Measurements from ENCODE around the gene SNU13. TPM values are rescaled to one million over a fixed set of nuclear protein-coding genes. Genes with fewer than 3 reads are reported as not detected.
"Not testable (repeated sequence)": the region's sequence is repeated elsewhere in the genome, so short reads cannot be mapped to it uniquely, and the experiment has no call there.

The SNU13 gene
- total RNA-seq, 1 donor from 2014 or later: 345 TPM

DNA sequence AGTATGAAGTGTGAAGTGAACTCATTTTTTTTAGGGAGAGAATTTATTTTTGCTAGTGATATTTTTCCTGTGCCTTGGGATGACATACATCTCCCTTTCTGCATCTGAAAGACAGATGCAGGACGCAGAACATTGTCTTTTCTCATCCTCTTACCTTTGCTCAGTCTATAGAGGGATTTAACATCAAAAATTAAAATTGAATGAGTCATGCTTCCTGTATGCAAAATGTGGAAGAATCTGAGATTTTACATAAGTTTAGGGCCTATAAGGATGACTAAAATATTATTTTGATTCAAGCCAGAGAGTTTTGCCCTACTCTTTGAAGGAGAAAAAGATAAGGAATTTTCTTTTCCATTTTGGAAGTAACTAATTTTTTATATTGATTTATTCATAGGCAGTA lies 40.2 kb downstream of the SNU13 start:
- intact Hi-C loops (cut with micrococcal nuclease): no loop called here
- Mint-ChIP-seq H3K36me3 (ENCODE audit: low read depth) (peaks cover 52% of the 10 kb centered on the region), H3K27ac (no peak overlapping the region), H3K4me3 (no peak overlapping the region), H3K9me3 (no peaks in the 10 kb centered on the region), H3K27me3 (no peaks in the 10 kb centered on the region), H3K4me1 (peaks cover 5% of the 10 kb centered on the region)
- no peak for DNase-seq

DNA sequence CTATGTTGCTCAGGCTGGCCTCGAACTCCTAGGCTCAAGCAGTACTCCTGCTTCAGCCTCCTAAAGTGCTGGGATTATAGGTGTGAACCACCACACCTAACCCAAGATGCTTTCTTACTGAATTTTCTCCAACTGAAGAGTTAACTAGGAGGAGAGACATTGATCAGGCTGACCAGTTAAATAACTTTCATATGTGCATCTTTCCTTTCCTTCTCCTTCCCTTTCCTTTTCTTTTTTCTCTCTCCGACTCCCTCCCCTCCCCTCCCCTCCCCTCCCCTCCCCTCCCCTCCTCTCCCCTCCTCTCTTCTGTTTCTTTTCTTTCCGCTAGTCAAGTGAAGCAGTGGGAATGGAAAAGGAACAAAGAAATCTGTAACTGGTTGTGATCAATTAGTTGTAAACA lies 40.9 kb downstream of the SNU13 start:
- Mint-ChIP-seq H3K4me1 (peaks cover 5% of the 10 kb centered on the region), H3K27ac (peak overlapping the region; percentile 12), H3K36me3 (ENCODE audit: low read depth) (peaks cover 50% of the 10 kb centered on the region), H3K4me3 (no peak overlapping the region), H3K9me3 (no peaks in the 10 kb centered on the region), H3K27me3 (no peaks in the 10 kb centered on the region)
- no peak for DNase-seq
- intact Hi-C loops (cut with micrococcal nuclease): no loop called here

DNA sequence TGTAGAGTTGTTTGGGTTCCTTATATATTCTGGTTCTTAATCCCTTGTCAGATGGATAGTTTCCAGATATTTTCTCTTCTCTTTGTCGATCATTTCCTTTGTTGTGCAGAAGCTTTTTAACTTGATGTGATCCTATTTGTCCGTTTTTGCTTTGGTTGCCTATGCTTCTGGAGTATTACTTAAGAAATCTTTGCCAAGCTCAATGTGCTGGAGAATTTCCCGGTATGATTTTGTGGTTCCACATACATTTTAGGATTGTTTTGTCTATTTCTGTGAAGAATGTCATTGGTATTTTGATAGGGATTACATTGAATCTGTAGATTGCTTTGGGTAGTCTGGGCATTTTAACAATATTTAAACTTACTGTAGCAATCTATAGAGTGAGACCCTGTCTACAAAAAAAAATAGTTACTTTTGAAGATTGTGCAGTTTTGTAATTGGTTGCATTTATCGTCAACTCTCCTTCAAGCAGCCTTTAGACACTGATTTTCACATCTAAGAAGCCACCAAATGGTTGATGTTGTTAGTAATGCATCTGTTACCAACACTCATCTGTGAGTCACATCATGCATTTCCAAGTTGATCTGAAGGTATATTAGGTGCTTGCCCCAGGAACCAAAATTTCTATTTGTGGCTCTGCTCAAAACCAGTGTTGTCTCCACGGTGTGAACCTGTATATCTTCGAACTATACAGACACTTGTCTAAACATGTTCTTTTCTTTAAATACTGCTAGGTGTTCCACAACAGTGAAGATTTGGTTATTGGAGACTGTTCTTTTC lies 46.1 kb downstream of the SNU13 start:
- Mint-ChIP-seq H3K4me3 (no peak overlapping the region), H3K9me3 (no peaks in the 10 kb centered on the region), H3K36me3 (ENCODE audit: low read depth) (peaks cover 49% of the 10 kb centered on the region), H3K27me3 (no peaks in the 10 kb centered on the region), H3K4me1 (peaks cover 5% of the 10 kb centered on the region), H3K27ac (no peak overlapping the region)
- intact Hi-C loops (cut with micrococcal nuclease): no loop called here
- DNase-seq: no peak

DNA sequence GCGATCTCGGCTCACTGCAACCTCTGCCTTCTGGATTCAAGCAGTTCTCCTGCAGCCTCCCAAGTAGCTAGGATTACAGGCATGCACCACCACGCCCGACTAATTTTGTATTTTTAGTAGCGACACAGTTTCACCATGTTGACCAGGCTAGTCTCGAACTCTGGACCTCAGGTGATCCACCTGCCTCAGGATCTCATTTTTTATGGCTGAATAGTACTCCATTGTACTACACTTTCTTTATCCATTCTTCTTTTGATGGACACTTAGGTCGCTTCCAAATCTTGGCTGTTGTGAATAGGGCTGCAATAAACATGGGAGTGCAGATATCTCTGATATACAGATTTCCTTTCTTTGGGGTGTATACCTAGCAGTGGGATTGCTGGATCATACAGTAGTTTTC lies 46.8 kb downstream of the SNU13 start:
- no peak for DNase-seq
- no peaks in the 10 kb centered on the region for H3K9me3 Mint-ChIP-seq
- H3K27ac Mint-ChIP-seq: no peak overlapping the region
- peaks cover 4% of the 10 kb centered on the region for H3K4me1 Mint-ChIP-seq
- H3K27me3 Mint-ChIP-seq: no peaks in the 10 kb centered on the region
- H3K4me3 Mint-ChIP-seq: no peak overlapping the region
- peaks cover 49% of the 10 kb centered on the region for H3K36me3 Mint-ChIP-seq (ENCODE audit: low read depth)
- intact Hi-C loops (cut with micrococcal nuclease): no loop called here

DNA sequence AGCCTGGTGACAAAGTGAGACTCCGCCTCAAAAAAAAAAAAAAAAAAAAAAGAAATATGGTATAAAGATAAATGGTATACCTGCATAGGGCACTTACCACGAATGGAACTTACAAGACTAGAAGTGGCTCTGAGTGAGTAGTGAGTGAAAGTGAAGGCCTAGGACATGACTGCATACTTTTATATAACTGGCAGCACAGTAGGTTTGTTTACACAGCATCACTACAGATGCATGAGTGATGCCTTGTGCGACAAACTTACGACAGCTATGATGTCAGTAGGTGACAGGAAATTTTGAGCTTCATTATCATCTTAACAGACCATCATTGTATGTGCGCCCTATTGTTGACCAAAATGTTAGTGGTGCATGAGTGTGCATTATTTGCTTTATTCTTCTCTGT lies 49.9 kb downstream of the SNU13 start:
- Mint-ChIP-seq H3K36me3 (ENCODE audit: low read depth) (peaks cover 64% of the 10 kb centered on the region), H3K27ac (no peak overlapping the region), H3K27me3 (no peaks in the 10 kb centered on the region), H3K9me3 (no peaks in the 10 kb centered on the region), H3K4me1 (peaks cover 6% of the 10 kb centered on the region), H3K4me3 (no peak overlapping the region)
- intact Hi-C loops (cut with micrococcal nuclease): no loop called here
- no peak for DNase-seq

DNA sequence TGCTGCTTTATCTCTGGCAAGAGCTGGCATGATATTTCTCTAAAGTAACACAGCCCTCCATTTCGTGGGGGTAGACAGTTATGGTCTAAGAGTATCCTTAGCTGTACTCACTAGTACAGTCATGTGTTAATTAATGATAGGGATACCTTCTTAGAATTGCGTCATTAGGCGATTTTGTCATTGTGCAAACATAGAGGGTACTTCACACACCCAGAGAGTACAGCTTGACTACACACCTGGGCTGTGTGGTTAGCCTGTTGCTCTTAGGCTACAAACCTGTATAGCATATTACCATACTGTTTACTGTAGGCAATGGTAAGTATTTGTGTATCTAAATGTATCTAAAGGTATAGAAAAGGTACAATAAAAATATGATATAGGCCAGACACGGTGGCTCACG lies 50.5 kb downstream of the SNU13 start:
- no peak overlapping the region for H3K4me3 Mint-ChIP-seq
- intact Hi-C loops (cut with micrococcal nuclease): no loop called here
- no peaks in the 10 kb centered on the region for H3K9me3 Mint-ChIP-seq
- no peaks in the 10 kb centered on the region for H3K27me3 Mint-ChIP-seq
- DNase-seq: no peak
- H3K4me1 Mint-ChIP-seq: peaks cover 9% of the 10 kb centered on the region
- no peak overlapping the region for H3K27ac Mint-ChIP-seq
- H3K36me3 Mint-ChIP-seq (ENCODE audit: low read depth): peaks cover 66% of the 10 kb centered on the region

DNA sequence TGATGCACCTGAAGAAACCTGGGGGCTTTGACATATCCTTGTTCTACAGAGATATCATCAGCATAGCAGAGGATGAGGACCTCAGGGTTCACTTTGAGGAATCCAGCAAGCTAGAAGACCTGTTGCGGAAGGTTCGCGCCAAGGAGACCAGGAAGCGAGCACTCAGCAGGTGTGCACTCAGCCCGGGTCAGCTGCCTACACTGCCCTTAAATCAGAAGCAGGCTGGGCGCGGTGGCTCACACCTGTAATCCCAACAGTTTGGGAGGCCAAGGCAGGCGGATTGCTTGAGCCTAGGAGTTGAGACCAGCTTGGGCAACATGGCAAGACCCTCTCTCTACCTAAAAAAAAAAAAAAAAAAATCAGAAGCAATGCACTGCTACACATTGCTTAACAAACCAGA lies 51.0 kb downstream of the SNU13 start:
- H3K27me3 Mint-ChIP-seq; DNase-seq; H3K27ac Mint-ChIP-seq; H3K4me3 Mint-ChIP-seq; intact Hi-C loops (cut with micrococcal nuclease); H3K9me3 Mint-ChIP-seq; H3K4me1 Mint-ChIP-seq: not testable (repeated sequence)
- H3K36me3 Mint-ChIP-seq (ENCODE audit: low read depth): peaks cover 62% of the 10 kb centered on the region

DNA sequence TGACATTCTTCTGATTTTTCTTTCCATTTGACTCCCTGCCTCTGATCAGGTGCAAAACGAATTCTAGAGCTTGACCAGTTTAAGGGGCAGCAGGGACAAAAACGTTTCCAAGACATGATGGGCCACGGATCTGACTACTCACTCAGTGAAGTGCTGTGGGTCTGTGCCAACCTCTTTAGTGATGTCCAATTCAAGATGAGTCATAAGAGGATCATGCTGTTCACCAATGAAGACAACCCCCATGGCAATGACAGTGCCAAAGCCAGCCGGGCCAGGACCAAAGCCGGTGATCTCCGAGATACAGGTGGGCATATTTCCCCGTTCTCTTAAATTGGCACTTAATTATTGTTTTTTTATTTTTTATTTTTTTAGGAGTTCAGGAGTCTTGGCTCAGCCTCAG lies 52.2 kb downstream of the SNU13 start:
- Mint-ChIP-seq H3K27ac (no peak overlapping the region), H3K9me3 (no peaks in the 10 kb centered on the region), H3K36me3 (ENCODE audit: low read depth) (peaks cover 60% of the 10 kb centered on the region), H3K4me1 (peaks cover 7% of the 10 kb centered on the region), H3K4me3 (no peak overlapping the region), H3K27me3 (no peaks in the 10 kb centered on the region)
- intact Hi-C loops (cut with micrococcal nuclease): no loop called here
- DNase-seq: no peak

DNA sequence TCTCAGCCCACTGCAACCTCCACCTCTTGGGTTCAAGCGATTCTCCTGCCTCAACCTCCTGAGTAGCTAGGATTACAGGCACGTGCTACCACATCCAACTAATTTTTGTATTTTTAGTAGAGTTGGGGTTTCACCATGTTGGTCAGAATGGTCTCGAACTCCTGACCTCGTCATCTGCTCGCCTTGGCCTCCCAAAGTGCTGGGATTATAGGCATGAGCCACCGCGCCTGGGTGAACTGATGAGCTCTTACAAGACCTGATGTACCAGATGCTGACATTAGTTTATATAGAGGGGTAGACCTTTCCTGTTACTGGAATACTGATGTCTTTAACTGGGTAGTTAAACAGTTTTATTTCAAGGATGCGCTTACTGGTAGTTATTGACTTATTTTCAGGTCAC lies 54.1 kb downstream of the SNU13 start:
- H3K9me3 Mint-ChIP-seq; H3K27me3 Mint-ChIP-seq; intact Hi-C loops (cut with micrococcal nuclease); H3K4me3 Mint-ChIP-seq; H3K4me1 Mint-ChIP-seq; H3K27ac Mint-ChIP-seq; DNase-seq: not testable (repeated sequence)
- peaks cover 56% of the 10 kb centered on the region for H3K36me3 Mint-ChIP-seq (ENCODE audit: low read depth)

DNA sequence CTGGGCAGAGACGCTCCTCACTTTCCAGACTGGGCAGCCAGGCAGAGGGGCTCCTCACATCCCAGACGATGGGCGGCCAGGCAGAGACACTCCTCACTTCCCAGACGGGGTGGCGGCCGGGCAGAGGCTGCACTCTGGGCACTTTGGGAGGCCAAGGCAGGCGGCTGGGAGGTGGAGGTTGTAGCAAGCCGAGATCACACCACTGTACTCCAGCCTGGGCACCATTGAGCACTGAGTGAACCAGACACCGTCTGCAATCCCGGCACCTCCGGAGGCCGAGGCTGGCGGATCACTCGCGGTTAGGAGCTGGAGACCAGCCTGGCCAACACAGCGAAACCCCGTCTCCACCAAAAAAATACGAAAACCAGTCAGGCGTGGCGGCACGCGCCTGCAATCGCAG lies 57.1 kb downstream of the SNU13 start:
- H3K27me3 Mint-ChIP-seq; intact Hi-C loops (cut with micrococcal nuclease); H3K27ac Mint-ChIP-seq; DNase-seq; H3K4me3 Mint-ChIP-seq; H3K9me3 Mint-ChIP-seq: not testable (repeated sequence)
- Mint-ChIP-seq H3K4me1 (peaks cover 14% of the 10 kb centered on the region), H3K36me3 (ENCODE audit: low read depth) (peaks cover 65% of the 10 kb centered on the region)

DNA sequence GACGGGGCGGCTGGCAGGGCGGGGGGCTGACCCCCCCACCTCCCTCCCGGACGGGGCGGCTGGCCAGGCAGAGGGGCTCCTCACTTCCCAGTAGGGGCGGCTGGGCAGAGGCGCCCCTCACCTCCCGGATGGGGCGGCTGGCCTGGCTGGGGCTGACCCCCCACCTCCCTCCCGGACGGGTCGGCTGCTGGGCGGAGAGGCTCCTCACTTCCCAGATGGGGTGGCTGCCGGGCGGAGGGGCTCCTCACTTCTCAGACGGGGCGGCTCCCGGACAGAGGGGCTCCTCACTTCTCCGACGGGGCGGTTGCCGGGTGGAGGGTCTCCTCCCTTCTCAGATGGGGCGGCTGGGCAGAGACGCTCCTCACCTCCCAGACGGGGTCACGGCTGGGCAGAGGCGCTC lies 57.6 kb downstream of the SNU13 start:
- H3K27ac Mint-ChIP-seq; intact Hi-C loops (cut with micrococcal nuclease); H3K9me3 Mint-ChIP-seq; DNase-seq; H3K27me3 Mint-ChIP-seq; H3K4me3 Mint-ChIP-seq: not testable (repeated sequence)
- H3K4me1 Mint-ChIP-seq: peaks cover 12% of the 10 kb centered on the region
- H3K36me3 Mint-ChIP-seq (ENCODE audit: low read depth): peaks cover 61% of the 10 kb centered on the region

DNA sequence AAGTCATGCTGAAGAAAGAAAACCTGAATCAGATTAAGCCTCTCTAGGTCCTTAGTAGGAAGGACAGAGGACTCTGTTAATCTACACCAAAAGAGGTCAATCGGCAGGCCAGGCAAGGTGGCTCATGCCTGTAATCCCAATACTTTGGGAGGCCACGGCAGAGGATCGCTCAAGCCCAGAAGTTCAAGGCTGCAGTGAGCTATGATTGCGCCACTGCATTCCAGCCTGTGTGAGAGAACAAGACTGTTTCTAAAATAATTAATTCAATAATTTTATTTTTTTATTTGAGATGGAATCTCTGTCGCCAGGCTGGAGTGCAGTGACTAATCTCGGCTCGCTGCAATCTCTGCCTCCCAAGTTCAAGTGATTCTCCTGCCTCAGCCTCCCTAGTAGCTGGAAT lies 63.1 kb downstream of the SNU13 start:
- Mint-ChIP-seq H3K4me1 (peaks cover 23% of the 10 kb centered on the region), H3K36me3 (ENCODE audit: low read depth) (peaks cover 59% of the 10 kb centered on the region), H3K27me3 (no peaks in the 10 kb centered on the region), H3K9me3 (no peaks in the 10 kb centered on the region), H3K4me3 (no peak overlapping the region), H3K27ac (no peak overlapping the region)
- DNase-seq: no peak
- intact Hi-C loops (cut with micrococcal nuclease): no loop called here
